Ishikawa (cell line): ENCODE measurements around the gene OSM.

Source experiments
- CEBPB ChIP-seq: IDR thresholded peaks from 2 replicates; pipeline ENCODE4 v1.6.1; 2012
- CREB1 ChIP-seq: IDR thresholded peaks from 2 replicates; pipeline ENCODE4 v1.6.1; 2012; ENCODE audit warnings: low read depth
- EGR1 ChIP-seq: IDR thresholded peaks from 2 replicates; pipeline ENCODE4 v1.6.1; 2012
- EP300 ChIP-seq: IDR thresholded peaks from 2 replicates; pipeline ENCODE4 v1.6.1; 2012; ENCODE audit warnings: borderline replicate concordance
- FOXM1 ChIP-seq: IDR thresholded peaks from 2 replicates; pipeline ENCODE4 v1.6.1; 2012; ENCODE audit warnings: low read depth, borderline replicate concordance
- NFIC ChIP-seq: IDR thresholded peaks from 2 replicates; pipeline ENCODE4 v1.6.1; 2012
- RAD21 ChIP-seq: IDR thresholded peaks from 2 replicates; pipeline ENCODE4 v1.6.1; 2012; ENCODE audit warnings: low read depth
- TAF1 ChIP-seq: IDR thresholded peaks from 2 replicates; pipeline ENCODE4 v1.6.1; 2012; ENCODE audit warnings: low read depth, mild to moderate bottlenecking
- TCF12 ChIP-seq: IDR thresholded peaks from 2 replicates; pipeline ENCODE4 v1.6.1; 2012; ENCODE audit warnings: low read depth
- TEAD4 ChIP-seq: IDR thresholded peaks from 2 replicates; pipeline ENCODE4 v1.6.1; 2012
- YY1 ChIP-seq: IDR thresholded peaks from 2 replicates; pipeline ENCODE4 v1.6.1; 2012; ENCODE audit warnings: low read depth
- ZBTB7A ChIP-seq: IDR thresholded peaks from 2 replicates; pipeline ENCODE4 v1.6.1; 2012; ENCODE audit warnings: low read depth
- TF ChIP-seq, protein P1 (sequence below): IDR thresholded peaks from 2 replicates; pipeline ENCODE4 v1.6.1; 2012
- TF ChIP-seq, protein P2 (sequence below): IDR thresholded peaks from 2 replicates; pipeline ENCODE4 v1.6.1; 2012
- TF ChIP-seq, protein P3 (sequence below): IDR thresholded peaks from 2 replicates; pipeline ENCODE4 v1.6.1; 2012; ENCODE audit warnings: low read depth, mild to moderate bottlenecking

OSM gene

DNA sequence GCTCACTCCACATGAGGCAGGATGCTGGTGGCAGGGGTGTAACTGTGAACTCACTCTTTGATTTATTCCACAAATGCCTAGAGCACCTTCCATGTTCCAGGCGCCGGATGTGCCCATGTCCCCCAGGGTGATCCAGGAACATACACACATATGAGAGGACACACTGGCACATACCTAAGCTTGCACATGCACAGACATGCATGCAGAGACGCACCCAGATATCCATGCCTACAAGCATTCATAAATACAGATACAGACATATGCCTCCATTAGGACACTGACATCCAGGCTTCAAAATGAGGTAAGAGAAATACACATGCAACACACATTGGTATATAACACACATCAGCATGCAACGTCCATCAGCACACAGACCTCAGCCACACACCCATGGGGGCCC lies 4.5 kb downstream of the OSM start:
- no peak for TF ChIP-seq YY1
- no peak for TF ChIP-seq CREB1
- TF ChIP-seq CEBPB: no peak
- TF ChIP-seq, protein P1, sequence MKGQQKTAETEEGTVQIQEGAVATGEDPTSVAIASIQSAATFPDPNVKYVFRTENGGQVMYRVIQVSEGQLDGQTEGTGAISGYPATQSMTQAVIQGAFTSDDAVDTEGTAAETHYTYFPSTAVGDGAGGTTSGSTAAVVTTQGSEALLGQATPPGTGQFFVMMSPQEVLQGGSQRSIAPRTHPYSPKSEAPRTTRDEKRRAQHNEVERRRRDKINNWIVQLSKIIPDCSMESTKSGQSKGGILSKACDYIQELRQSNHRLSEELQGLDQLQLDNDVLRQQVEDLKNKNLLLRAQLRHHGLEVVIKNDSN: no peak
- no peak for TF ChIP-seq EP300
- TF ChIP-seq TCF12: no peak
- no peak for TF ChIP-seq ZBTB7A
- no peak for TF ChIP-seq EGR1
- TF ChIP-seq TEAD4: no peak
- TF ChIP-seq, protein P2, sequence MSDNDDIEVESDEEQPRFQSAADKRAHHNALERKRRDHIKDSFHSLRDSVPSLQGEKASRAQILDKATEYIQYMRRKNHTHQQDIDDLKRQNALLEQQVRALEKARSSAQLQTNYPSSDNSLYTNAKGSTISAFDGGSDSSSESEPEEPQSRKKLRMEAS: no peak

DNA sequence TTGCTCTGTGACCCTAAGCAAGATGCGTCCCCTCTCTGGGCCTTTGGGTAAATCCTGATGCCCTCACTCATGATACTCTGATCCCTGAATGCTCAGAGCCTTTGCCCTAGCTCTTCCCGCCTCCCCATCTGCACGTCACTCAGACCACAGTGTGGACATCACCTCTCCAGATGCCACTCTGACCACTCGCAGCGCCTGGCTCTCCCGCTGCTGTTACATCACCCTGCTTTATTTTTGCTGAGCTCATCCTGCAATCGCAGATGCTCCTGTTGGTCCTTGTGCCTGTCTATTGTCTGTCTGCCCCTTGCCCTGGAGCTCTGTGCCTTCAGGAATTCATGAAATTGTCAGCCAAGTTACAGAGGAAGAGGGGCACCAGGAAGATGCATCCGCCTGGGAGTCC lies 5.5 kb downstream of the OSM start:
- no peak for TF ChIP-seq TAF1
- TF ChIP-seq RAD21: no peak
- no peak for TF ChIP-seq NFIC
- TF ChIP-seq, protein P3, sequence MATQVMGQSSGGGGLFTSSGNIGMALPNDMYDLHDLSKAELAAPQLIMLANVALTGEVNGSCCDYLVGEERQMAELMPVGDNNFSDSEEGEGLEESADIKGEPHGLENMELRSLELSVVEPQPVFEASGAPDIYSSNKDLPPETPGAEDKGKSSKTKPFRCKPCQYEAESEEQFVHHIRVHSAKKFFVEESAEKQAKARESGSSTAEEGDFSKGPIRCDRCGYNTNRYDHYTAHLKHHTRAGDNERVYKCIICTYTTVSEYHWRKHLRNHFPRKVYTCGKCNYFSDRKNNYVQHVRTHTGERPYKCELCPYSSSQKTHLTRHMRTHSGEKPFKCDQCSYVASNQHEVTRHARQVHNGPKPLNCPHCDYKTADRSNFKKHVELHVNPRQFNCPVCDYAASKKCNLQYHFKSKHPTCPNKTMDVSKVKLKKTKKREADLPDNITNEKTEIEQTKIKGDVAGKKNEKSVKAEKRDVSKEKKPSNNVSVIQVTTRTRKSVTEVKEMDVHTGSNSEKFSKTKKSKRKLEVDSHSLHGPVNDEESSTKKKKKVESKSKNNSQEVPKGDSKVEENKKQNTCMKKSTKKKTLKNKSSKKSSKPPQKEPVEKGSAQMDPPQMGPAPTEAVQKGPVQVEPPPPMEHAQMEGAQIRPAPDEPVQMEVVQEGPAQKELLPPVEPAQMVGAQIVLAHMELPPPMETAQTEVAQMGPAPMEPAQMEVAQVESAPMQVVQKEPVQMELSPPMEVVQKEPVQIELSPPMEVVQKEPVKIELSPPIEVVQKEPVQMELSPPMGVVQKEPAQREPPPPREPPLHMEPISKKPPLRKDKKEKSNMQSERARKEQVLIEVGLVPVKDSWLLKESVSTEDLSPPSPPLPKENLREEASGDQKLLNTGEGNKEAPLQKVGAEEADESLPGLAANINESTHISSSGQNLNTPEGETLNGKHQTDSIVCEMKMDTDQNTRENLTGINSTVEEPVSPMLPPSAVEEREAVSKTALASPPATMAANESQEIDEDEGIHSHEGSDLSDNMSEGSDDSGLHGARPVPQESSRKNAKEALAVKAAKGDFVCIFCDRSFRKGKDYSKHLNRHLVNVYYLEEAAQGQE: no peak
- no peak for TF ChIP-seq CREB1
- no peak for TF ChIP-seq EGR1
- no peak for TF ChIP-seq TCF12
- TF ChIP-seq EP300: no peak
- no peak for TF ChIP-seq ZBTB7A
- no peak for TF ChIP-seq FOXM1
- TF ChIP-seq, protein P2: no peak
- no peak for TF ChIP-seq YY1
- TF ChIP-seq, protein P1: no peak

DNA sequence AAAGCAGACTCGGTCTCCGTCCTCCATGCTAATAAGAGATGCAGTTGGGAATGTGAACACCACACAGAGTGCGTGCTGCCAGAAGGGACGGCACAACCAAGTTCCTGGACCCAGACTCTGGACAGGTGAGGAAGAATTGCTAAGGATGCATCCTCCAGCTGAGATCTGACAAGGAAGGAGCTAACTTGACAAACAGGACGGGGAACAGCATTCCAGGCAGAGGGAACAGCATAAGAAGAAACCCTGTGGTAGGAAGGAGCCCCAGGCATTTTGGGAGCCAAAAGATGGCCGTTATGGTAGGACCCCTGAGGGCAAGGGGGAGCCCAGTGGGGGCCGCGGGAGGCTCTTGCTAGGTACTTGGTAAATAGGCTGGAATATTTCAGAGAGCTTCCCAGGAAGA lies 6.0 kb downstream of the OSM start:
- TF ChIP-seq ZBTB7A (no peak), NFIC (no peak), CREB1 (no peak), CEBPB (no peak), YY1 (no peak), EP300 (no peak), TAF1 (no peak), TCF12 (no peak), RAD21 (no peak), TEAD4 (no peak), FOXM1 (no peak), EGR1 (no peak)
- TF ChIP-seq, protein P1: no peak
- TF ChIP-seq, protein P2: no peak
- TF ChIP-seq, protein P3: no peak

DNA sequence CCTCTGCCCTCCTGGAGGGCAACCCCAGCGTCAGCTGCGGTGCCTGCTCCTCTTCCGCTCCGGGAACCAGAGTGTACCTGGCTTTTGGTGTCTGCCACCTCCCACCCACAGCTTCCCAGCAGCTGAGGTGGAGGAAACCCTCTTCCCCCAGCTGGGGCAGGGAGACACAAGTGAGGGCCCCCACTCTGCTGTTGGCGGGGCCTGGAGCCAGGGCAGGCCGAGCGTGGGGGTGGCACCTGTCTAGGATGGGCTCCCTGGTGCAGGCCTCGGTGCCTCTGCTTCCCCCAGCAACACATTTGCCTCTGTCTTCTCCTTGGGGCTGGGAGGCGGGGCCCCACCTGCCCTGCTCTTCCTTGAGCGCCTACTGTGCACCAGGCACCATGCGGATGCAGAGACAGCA lies 6.4 kb downstream of the OSM start:
- TF ChIP-seq, protein P1: no peak
- TF ChIP-seq EGR1 (no peak), ZBTB7A (no peak), CREB1 (no peak), CEBPB (no peak), YY1 (no peak), EP300 (no peak), RAD21 (no peak), FOXM1 (no peak), NFIC (no peak), TCF12 (no peak), TEAD4 (no peak), TAF1 (no peak)
- TF ChIP-seq, protein P3: no peak
- TF ChIP-seq, protein P2: no peak
